Vagina (tissue), 2 donors: Measurements from ENCODE around the gene TRPV5.

Source experiments
- CTCF ChIP-seq, 3 experiments: fragments of 450-650 bp in 2 of 3; fragments of 200-600 bp in 1 of 3; sonication (generic) in 1 of 3; IDR thresholded peaks; one replicate each; pipeline ENCODE4 v1.5.1; 2017 to 2019; ENCODE audit warnings: antibody characterized with exemption in 3 of 3, mild to moderate bottlenecking in 2 of 3, moderate library complexity in 2 of 3
- POLR2A ChIP-seq, 2 donors: fragments of 450-650 bp; IDR thresholded peaks; one replicate each; pipeline ENCODE4 v1.6.1; 2017; ENCODE audit warnings: antibody characterized with exemption in 2 of 2, mild to moderate bottlenecking in 2 of 2, moderate library complexity in 2 of 2
- POLR2AphosphoS5 ChIP-seq, 2 donors: sonication (generic); formaldehyde crosslinking; IDR thresholded peaks; one replicate each; pipeline ENCODE4 v1.9.0; 2017; ENCODE audit warnings: antibody characterized with exemption in 2 of 2, mild to moderate bottlenecking in 2 of 2, low read depth in 1 of 2; ENCODE audit not compliant: insufficient read depth in 1 of 2

- TF ChIP-seq POLR2AphosphoS5 (IDR thresholded peaks at IDR 0.05; ENCODE audit: insufficient read depth in 1 of 2, low read depth in 1 of 2) (no peak), CTCF (IDR thresholded peaks at IDR 0.05) (no peak), POLR2A (IDR thresholded peaks at IDR 0.05) (no peak)
Measured at GRCh38 chr7:142881586-142882337, 51.8 kb downstream of the TRPV5 start.
